GM13976 (cell line): Measurements from ENCODE around the gene EGR1.
"Not testable (repeated sequence)": the region's sequence is repeated elsewhere in the genome, so short reads cannot be mapped to it uniquely, and the experiment has no call there.

Experiments used
- DNase-seq: peaks from one replicate; pipeline ENCODE4 v3.0.0; 2012; ENCODE audit warnings: low spot score
- CTCF ChIP-seq: IDR thresholded peaks from 2 replicates; pipeline ENCODE4 v1.5.1; 2012; ENCODE audit warnings: borderline replicate concordance, mild to moderate bottlenecking; ENCODE audit not compliant: insufficient read depth; ENCODE audit errors: extremely low read depth, missing control alignments, control extremely low read depth
- in situ Hi-C: fragments of 300-500 bp; cut with MboI; formaldehyde crosslinking; loops from one replicate; pipeline ENCODE4 v1.12.0; 2022; ENCODE audit warnings: low sequenced_read_pairs, mixed read lengths, inconsistent platforms; ENCODE audit not compliant: unreplicated experiment

EGR1 gene

GRCh38 chr5:138506370-138507306 lies 41.4 kb downstream of the EGR1 start:
- TF ChIP-seq CTCF, result no peak
- in situ Hi-C loops, result no loop called here
- DNase-seq, result no peak

GRCh38 chr5:138507485-138507884 lies 42.2 kb downstream of the EGR1 start:
- DNase-seq, in situ Hi-C loops: not testable (repeated sequence)

- in situ Hi-C loops, result no loop called here
- no peak for DNase-seq
- no peak for TF ChIP-seq CTCF
These were observed 43.7 kb downstream of the EGR1 start for GRCh38 chr5:138508958-138509357.

GRCh38 chr5:138514021-138514420 lies 48.7 kb downstream of the EGR1 start:
- in situ Hi-C loops, result no loop called here
- DNase-seq, result no peak
- no peak for TF ChIP-seq CTCF

GRCh38 chr5:138515556-138516245 lies 50.4 kb downstream of the EGR1 start:
- in situ Hi-C loops, result no loop called here
- no peak for TF ChIP-seq CTCF

GRCh38 chr5:138517437-138517836 lies 52.2 kb downstream of the EGR1 start:
- TF ChIP-seq CTCF, result no peak
- in situ Hi-C loops, result no loop called here
- DNase-seq, result no peak

More at GRCh38 chr5:138515556-138516245, 50.4 kb downstream of the EGR1 start:
- no peak for DNase-seq
